Measurements from ENCODE around the gene ENDOU.
"Not testable (repeated sequence)": the region's sequence is repeated elsewhere in the genome, so short reads cannot be mapped to it uniquely, and the experiment has no call there.

- not testable (repeated sequence) for TF ChIP-seq POLR2AphosphoS5 (IDR thresholded peaks at IDR 0.05; ENCODE audit: low read depth, low read length); POLR2A (IDR thresholded peaks at IDR 0.05; ENCODE audit: low read depth, low read length); TAF1 (IDR thresholded peaks at IDR 0.05; ENCODE audit: low read depth, low read length); POU2F2 (IDR thresholded peaks at IDR 0.05; ENCODE audit: low read depth, low read length); SPI1 (IDR thresholded peaks at IDR 0.05; ENCODE audit: low read depth, low read length); PAX5 (IDR thresholded peaks at IDR 0.05; ENCODE audit: insufficient read depth, low read length, severe bottlenecking)
Measured at GRCh38 chr12:47667935-47668334, 57.4 kb downstream of the ENDOU start.

Measured in GM12891 (cell line).